ENCODE measurements around the gene SH2B2. TPM values are rescaled to one million over a fixed set of nuclear protein-coding genes. Genes with fewer than 3 reads are reported as not detected.

Gene SH2B2
- total RNA-seq, 1 experiment from 2014 or later = 22.4 TPM

DNA sequence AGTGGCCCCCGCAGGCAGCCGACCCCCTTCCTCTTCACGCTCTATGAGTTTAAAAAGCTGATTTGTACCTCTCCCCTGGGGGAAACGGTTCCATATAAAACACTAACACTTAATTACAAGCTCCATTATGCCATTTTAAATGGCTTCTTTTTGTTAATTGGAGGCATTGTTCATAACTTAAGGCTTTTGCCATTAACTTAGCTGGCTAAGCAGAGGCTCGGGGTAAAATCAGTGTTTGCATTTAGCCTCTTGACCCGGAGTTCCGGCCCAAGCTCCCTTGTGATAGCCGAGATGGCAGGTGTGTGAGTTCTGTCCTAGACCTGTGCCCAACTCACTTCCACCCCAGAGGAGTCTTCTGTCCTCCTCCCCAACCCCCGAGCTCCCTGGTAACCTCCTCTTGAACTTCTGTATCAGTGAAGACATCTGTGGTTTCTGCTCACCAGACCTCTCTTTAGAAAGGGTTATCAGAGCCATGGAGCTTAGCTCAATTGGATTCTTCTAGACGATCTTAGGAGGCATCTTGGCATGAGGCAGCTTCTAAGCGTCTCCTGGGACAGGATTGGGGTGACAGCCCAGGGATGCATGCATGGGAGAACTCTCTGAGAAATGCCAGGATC is 34.2 kb upstream of the SH2B2 start:
- Histone ChIP-seq H3K27ac (ENCODE audit: low read length) (peak overlapping the region; percentile 99), H2AFZ (ENCODE audit: low read length) (no peak overlapping the region), H3K4me2 (ENCODE audit: low read depth, low read length, poor library complexity, severe bottlenecking) (peak overlapping the region; percentile 89), H4K20me1 (ENCODE audit: insufficient read depth, low read depth, low read length) (no peaks in the 10 kb centered on the region), H3K4me1 (ENCODE audit: low read length) (peaks cover 45% of the 10 kb centered on the region), H3K4me3 (ENCODE audit: low read length) (peak overlapping the region; percentile 49), H3K27me3 (ENCODE audit: low read length) (no peaks in the 10 kb centered on the region), H3K9me2 (replicated peaks; ENCODE audit: insufficient read depth, low read length) (no peaks in the 10 kb centered on the region), H3K9ac (ENCODE audit: low read length) (peak overlapping the region; percentile 73), H3K9me3 (ENCODE audit: low read length) (no peaks in the 10 kb centered on the region), H3K79me2 (ENCODE audit: low read length) (peaks cover 4% of the 10 kb centered on the region; the same call in 1 of the 2 replicates), H3K36me3 (ENCODE audit: insufficient read depth, low read length) (0 out of 2 replicates have a peak, but pooled peaks cover 3% of the 10 kb centered on the region)
- peak; percentile 74 for DNase-seq

DNA sequence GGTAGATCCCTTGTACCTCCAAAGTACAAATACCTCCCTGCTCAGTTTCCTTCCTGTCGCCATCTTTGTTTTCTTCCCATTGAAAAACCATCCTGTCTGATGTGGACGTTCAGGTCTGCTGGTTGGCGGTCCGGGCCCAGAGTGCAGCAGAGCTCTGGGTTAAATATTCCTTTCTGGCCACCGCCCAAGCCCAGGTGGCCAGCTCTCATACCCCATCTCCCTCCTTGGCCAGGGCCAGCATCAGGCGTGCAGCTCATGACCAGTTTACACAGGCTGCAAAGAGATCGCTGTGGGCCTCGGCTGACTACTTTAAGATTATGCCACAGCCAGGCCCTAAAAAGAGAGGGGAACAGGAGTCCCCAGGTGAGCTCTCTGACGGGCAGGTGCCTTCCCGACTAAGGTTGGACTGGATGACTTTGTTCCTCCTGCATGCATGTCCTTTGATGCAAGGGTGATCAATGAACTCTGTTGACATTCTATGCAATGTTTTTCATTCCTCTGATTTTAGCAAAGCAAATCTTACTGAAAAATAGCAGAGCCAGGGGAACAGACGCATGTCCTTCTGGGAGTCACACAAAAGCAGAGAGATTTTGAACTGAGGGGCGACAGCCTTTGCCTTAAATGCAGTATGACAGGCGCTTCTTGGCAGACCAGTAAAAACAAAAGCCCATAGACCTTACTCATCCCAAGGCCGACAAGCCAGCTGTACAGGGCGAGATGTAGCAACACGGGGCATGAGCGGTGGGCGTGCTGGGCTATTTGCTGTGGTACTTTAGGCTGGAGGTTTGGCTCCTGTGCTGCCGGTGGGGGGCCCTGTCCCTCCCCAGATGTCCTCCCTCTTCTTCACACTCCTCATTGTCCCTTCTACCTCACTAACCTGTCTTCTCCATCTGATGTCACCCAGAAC is 33.3 kb upstream of the SH2B2 start:
- H3K9ac ChIP-seq (ENCODE audit: low read length) = peak overlapping the region; percentile 73; the same call in 1 of the 2 replicates

DNA sequence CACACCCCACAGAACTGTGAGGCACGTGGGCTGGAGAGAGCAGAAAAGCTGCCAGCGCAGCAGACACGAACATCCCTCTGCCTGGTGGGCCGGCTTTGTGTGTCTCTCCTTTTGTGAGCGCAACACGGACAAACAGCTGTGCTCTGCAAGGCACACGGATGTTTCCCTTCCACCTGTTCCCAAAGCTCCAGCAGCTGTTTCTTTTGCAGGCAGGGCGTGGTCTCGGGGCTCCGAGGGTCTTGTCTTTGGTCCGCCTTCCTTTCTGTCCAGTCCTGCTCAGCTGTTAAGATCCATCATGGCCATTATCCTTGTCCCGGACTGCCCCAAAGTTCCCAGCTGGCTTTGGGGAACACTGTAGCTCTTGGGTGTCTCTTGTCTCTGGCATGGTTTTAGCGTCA is 32.7 kb upstream of the SH2B2 start:
- no peak overlapping the region for H3K4me3 ChIP-seq (ENCODE audit: low read length)
- H3K27me3 ChIP-seq (ENCODE audit: low read length) = no peaks in the 10 kb centered on the region
- H3K4me1 ChIP-seq (ENCODE audit: low read length) = peaks cover 45% of the 10 kb centered on the region
- no peak overlapping the region for H3K4me2 ChIP-seq (ENCODE audit: low read depth, low read length, poor library complexity, severe bottlenecking)
- H3K9me2 ChIP-seq (replicated peaks; ENCODE audit: insufficient read depth, low read length) = no peaks in the 10 kb centered on the region
- H2AFZ ChIP-seq (ENCODE audit: low read length) = no peak overlapping the region
- no peak for DNase-seq
- H3K36me3 ChIP-seq (ENCODE audit: insufficient read depth, low read length) = 0 out of 2 replicates have a peak, but pooled peaks cover 3% of the 10 kb centered on the region
- no peaks in the 10 kb centered on the region for H4K20me1 ChIP-seq (ENCODE audit: insufficient read depth, low read depth, low read length)
- no peaks in the 10 kb centered on the region for H3K9me3 ChIP-seq (ENCODE audit: low read length)
- no peak overlapping the region for H3K27ac ChIP-seq (ENCODE audit: low read length)
- H3K79me2 ChIP-seq (ENCODE audit: low read length) = peaks cover 4% of the 10 kb centered on the region; the same call in 1 of the 2 replicates
- H3K9ac ChIP-seq (ENCODE audit: low read length) = no peak overlapping the region

More for the DNA sequence above, 33.3 kb upstream of the SH2B2 start:
- no peak for DNase-seq
- no peaks in the 10 kb centered on the region for H3K9me3 ChIP-seq (ENCODE audit: low read length)
- peaks cover 45% of the 10 kb centered on the region for H3K4me1 ChIP-seq (ENCODE audit: low read length)
- 0 out of 2 replicates have a peak, but pooled peaks cover 3% of the 10 kb centered on the region for H3K36me3 ChIP-seq (ENCODE audit: insufficient read depth, low read length)
- H3K4me2 ChIP-seq (ENCODE audit: low read depth, low read length, poor library complexity, severe bottlenecking) = peak overlapping the region; percentile 89
- H3K4me3 ChIP-seq (ENCODE audit: low read length) = no peak overlapping the region
- peak overlapping the region; percentile 99 for H3K27ac ChIP-seq (ENCODE audit: low read length)
- H3K9me2 ChIP-seq (replicated peaks; ENCODE audit: insufficient read depth, low read length) = no peaks in the 10 kb centered on the region
- no peaks in the 10 kb centered on the region for H3K27me3 ChIP-seq (ENCODE audit: low read length)
- H4K20me1 ChIP-seq (ENCODE audit: insufficient read depth, low read depth, low read length) = no peaks in the 10 kb centered on the region
- no peak overlapping the region for H2AFZ ChIP-seq (ENCODE audit: low read length)
- H3K79me2 ChIP-seq (ENCODE audit: low read length) = peaks cover 4% of the 10 kb centered on the region; the same call in 1 of the 2 replicates

DNA sequence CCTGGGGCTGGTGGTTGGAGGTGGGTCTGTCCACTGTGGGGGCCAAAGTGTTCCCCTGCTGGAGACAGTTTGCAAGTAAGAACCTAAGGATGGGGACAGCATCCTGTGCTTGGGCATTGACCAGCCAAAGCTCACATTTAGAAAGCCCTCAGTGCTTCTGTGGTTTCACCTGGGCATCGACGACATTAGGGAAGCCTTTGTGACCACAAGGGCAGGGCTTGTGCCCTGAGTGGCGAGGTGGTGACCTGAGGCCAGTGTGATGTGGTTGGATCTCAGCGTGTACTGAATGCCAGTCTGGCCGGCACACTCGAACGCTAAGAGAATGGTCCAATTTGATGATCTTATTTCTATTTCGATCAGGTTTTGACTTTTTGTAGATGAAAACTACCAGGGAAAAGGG is 32.1 kb upstream of the SH2B2 start:
- DNase-seq = no peak
- Histone ChIP-seq H3K4me2 (ENCODE audit: low read depth, low read length, poor library complexity, severe bottlenecking) (no peak overlapping the region), H3K4me3 (ENCODE audit: low read length) (no peak overlapping the region), H3K9ac (ENCODE audit: low read length) (no peak overlapping the region), H3K9me2 (replicated peaks; ENCODE audit: insufficient read depth, low read length) (no peaks in the 10 kb centered on the region), H3K9me3 (ENCODE audit: low read length) (no peaks in the 10 kb centered on the region), H3K79me2 (ENCODE audit: low read length) (peaks cover 4% of the 10 kb centered on the region; the same call in 1 of the 2 replicates), H4K20me1 (ENCODE audit: insufficient read depth, low read depth, low read length) (no peaks in the 10 kb centered on the region), H3K4me1 (ENCODE audit: low read length) (peaks cover 40% of the 10 kb centered on the region), H3K27ac (ENCODE audit: low read length) (no peak overlapping the region), H3K36me3 (ENCODE audit: insufficient read depth, low read length) (0 out of 2 replicates have a peak, but pooled peaks cover 3% of the 10 kb centered on the region), H3K27me3 (ENCODE audit: low read length) (no peaks in the 10 kb centered on the region), H2AFZ (ENCODE audit: low read length) (no peak overlapping the region)

DNA sequence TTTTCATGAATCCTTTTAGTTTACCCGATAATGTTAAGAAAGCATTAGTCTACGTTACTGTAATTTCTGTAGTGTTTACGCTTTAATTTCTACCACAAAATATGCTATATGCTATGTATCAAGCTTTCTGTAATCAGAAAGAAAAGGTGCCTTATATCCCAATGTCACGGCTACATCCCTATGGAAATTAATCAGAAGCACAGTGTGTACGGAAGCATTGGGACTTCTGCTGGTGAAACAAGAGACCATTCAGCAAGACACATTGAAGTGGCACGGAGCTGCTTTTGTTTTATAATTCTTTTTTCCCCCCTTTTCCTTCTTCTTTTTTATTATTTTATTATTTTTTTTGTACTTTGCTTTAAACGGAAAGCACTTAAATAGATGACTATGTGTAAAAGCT is 31.2 kb upstream of the SH2B2 start:
- Histone ChIP-seq H3K4me2 (ENCODE audit: low read depth, low read length, poor library complexity, severe bottlenecking) (no peak overlapping the region), H3K79me2 (ENCODE audit: low read length) (peaks cover 4% of the 10 kb centered on the region; the same call in 1 of the 2 replicates), H3K27ac (ENCODE audit: low read length) (no peak overlapping the region), H3K36me3 (ENCODE audit: insufficient read depth, low read length) (0 out of 2 replicates have a peak, but pooled peaks cover 3% of the 10 kb centered on the region), H3K4me3 (ENCODE audit: low read length) (no peak overlapping the region), H3K9ac (ENCODE audit: low read length) (no peak overlapping the region), H3K27me3 (ENCODE audit: low read length) (no peaks in the 10 kb centered on the region), H3K9me2 (replicated peaks; ENCODE audit: insufficient read depth, low read length) (no peaks in the 10 kb centered on the region), H2AFZ (ENCODE audit: low read length) (no peak overlapping the region), H3K4me1 (ENCODE audit: low read length) (peaks cover 30% of the 10 kb centered on the region), H3K9me3 (ENCODE audit: low read length) (no peaks in the 10 kb centered on the region), H4K20me1 (ENCODE audit: insufficient read depth, low read depth, low read length) (no peaks in the 10 kb centered on the region)
- DNase-seq = no peak

DNA sequence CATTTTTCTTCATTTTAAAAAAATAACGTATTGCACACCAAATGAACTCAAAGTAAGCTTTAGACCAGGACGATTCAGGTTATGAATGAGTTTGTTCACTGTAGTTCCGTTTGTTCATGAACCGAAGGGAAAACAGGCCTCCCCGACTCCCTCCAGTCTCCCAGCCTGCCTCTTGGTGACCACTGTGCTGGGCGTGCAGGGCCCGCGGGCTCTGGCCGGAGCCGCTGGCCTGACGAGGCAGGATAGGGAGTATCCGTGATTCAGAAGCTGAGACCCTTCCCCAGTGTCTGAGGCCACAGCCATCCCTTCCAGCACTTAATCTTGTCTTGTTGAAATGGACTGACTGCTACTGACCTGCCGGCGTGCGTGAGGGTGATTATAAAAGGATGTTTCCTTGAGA is 30.8 kb upstream of the SH2B2 start:
- H3K36me3 ChIP-seq (ENCODE audit: insufficient read depth, low read length) = 0 out of 2 replicates have a peak, but pooled peaks cover 3% of the 10 kb centered on the region
- no peaks in the 10 kb centered on the region for H3K27me3 ChIP-seq (ENCODE audit: low read length)
- H3K27ac ChIP-seq (ENCODE audit: low read length) = no peak overlapping the region
- DNase-seq = no peak
- peaks cover 26% of the 10 kb centered on the region for H3K4me1 ChIP-seq (ENCODE audit: low read length)
- H3K4me3 ChIP-seq (ENCODE audit: low read length) = no peak overlapping the region
- no peak overlapping the region for H3K9ac ChIP-seq (ENCODE audit: low read length)
- H3K4me2 ChIP-seq (ENCODE audit: low read depth, low read length, poor library complexity, severe bottlenecking) = no peak overlapping the region
- no peaks in the 10 kb centered on the region for H3K9me2 ChIP-seq (replicated peaks; ENCODE audit: insufficient read depth, low read length)
- H2AFZ ChIP-seq (ENCODE audit: low read length) = no peak overlapping the region
- peaks cover 4% of the 10 kb centered on the region; the same call in 1 of the 2 replicates for H3K79me2 ChIP-seq (ENCODE audit: low read length)
- H3K9me3 ChIP-seq (ENCODE audit: low read length) = no peaks in the 10 kb centered on the region
- no peaks in the 10 kb centered on the region for H4K20me1 ChIP-seq (ENCODE audit: insufficient read depth, low read depth, low read length)

DNA sequence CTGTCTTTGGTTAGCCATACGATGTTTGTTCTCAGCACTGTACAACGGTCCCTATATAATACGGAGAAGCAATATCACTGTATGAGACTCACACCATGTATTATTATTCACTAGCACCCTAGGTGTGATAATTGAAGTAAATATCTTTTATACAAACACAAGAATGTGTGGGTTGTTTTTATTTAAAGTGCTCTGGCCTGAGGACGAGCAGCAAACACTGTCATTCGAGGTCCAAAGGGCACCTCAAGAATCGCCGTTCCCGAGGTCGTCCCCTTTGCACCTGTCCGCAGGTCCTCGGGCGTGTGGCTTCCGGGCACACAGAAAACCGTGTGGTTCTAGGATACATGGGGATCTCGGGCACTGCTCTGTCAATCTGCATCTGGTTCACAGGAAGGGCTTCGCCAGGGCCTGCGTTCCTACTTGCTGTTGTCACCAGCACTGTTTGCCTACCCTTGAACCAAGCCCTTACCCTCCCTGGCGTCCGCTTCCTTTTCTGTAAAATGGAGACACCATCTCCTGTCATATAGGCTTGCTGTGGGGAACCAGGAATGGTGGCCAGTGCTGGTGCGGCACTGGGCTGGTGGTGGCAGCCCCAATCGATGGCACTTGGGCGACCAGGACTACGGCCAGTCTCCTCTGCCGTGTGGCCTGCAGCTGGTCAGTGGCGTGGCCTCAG is 28.5 kb upstream of the SH2B2 start:
- H3K9ac ChIP-seq (ENCODE audit: low read length) = no peak overlapping the region
- no peak overlapping the region for H3K4me2 ChIP-seq (ENCODE audit: low read depth, low read length, poor library complexity, severe bottlenecking)
- H2AFZ ChIP-seq (ENCODE audit: low read length) = no peak overlapping the region
- no peak overlapping the region for H3K4me3 ChIP-seq (ENCODE audit: low read length)
- no peaks in the 10 kb centered on the region for H3K27me3 ChIP-seq (ENCODE audit: low read length)
- H3K4me1 ChIP-seq (ENCODE audit: low read length) = peaks cover 3% of the 10 kb centered on the region
- H3K36me3 ChIP-seq (ENCODE audit: insufficient read depth, low read length) = 0 out of 2 replicates have a peak, but pooled peaks cover under 1% of the 10 kb centered on the region
- H3K9me2 ChIP-seq (replicated peaks; ENCODE audit: insufficient read depth, low read length) = no peaks in the 10 kb centered on the region
- no peaks in the 10 kb centered on the region for H4K20me1 ChIP-seq (ENCODE audit: insufficient read depth, low read depth, low read length)
- H3K9me3 ChIP-seq (ENCODE audit: low read length) = no peaks in the 10 kb centered on the region
- no peak for DNase-seq
- H3K79me2 ChIP-seq (ENCODE audit: low read length) = peaks cover 1% of the 10 kb centered on the region; the same call in 1 of the 2 replicates
- no peak overlapping the region for H3K27ac ChIP-seq (ENCODE audit: low read length)

DNA sequence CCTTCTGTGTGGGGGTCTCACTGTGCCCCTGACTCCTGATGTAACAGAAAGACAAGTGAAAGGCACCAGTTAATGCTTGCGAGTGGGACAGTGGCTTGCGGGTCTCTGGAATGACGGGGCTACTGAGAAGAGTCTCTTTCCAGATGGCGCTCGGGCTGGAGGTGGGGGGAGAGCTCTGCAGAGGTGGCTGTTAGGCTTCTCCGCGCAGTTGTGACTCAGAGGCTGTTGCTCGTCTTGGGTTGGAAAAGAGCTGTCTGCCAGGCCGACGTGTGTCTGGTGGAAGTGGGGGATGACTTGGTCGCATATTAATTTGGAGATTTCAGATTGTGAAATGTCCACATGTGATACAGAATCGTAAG is 27.9 kb upstream of the SH2B2 start:
- Histone ChIP-seq H3K4me2 (ENCODE audit: low read depth, low read length, poor library complexity, severe bottlenecking) (no peak overlapping the region), H3K4me1 (ENCODE audit: low read length) (no peaks in the 10 kb centered on the region), H3K27me3 (ENCODE audit: low read length) (no peaks in the 10 kb centered on the region), H3K9me2 (replicated peaks; ENCODE audit: insufficient read depth, low read length) (no peaks in the 10 kb centered on the region), H2AFZ (ENCODE audit: low read length) (no peak overlapping the region), H3K27ac (ENCODE audit: low read length) (no peak overlapping the region), H3K36me3 (ENCODE audit: insufficient read depth, low read length) (no peaks in the 10 kb centered on the region), H3K9me3 (ENCODE audit: low read length) (no peaks in the 10 kb centered on the region), H3K4me3 (ENCODE audit: low read length) (no peak overlapping the region), H4K20me1 (ENCODE audit: insufficient read depth, low read depth, low read length) (no peaks in the 10 kb centered on the region), H3K9ac (ENCODE audit: low read length) (no peak overlapping the region), H3K79me2 (ENCODE audit: low read length) (no peaks in the 10 kb centered on the region)
- no peak for DNase-seq
